AG08395 (cell line): ENCODE results near the gene DSCAM.

Experiments
- DNase-seq: peaks from one replicate; pipeline ENCODE4 v3.0.0; 2012; ENCODE audit warnings: mixed read lengths, low spot score

The DSCAM gene

GRCh38 chr21:40534886-40535285 is 312.1 kb downstream of the DSCAM start:
- no peak for DNase-seq

- DNase-seq: no peak
These were observed 315.4 kb downstream of the DSCAM start for GRCh38 chr21:40531431-40532110.

- DNase-seq: no peak
These were observed 315.9 kb downstream of the DSCAM start for GRCh38 chr21:40531016-40531415.

DNA sequence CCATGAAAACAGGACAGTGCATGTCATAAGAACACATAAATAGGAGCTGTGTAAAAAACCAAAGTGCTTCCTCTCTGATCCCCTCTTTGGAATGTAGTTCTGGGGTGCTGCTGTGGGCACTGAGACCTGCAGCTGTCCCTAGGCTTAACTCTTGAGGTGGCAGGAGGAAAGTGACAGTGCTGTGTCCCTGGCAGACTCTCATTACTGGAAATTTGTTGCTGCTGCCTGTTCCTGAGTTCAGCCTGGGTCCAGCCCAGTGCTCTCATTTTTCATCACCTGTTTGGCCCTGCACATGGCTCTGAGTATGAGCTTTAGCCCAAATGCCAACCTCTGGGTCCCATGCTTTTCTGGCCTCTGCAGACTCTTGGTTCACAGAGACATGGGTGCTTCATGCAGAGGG is 329.3 kb downstream of the DSCAM start:
- DNase-seq: no peak

DNA sequence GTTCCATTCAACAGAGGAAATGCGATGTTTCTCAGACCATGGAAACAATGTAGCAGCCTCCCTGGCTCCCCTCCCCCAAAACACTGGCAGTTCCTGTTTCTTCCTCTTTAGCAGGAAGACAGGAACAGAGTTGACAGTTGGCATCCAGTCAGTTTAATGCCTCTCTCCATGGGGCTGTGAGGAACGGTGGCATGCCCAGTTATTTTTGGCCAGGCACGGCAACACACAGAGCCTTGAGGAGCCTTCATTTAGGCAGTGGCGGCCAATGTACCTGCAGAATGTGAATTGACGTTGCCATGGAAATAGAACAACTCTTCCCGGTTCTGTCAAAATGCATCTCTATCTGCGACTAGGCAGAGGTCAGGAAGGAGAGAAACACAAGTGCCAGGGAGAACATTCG is 330.6 kb downstream of the DSCAM start:
- no peak for DNase-seq

- DNase-seq: no peak
These were observed 334.4 kb downstream of the DSCAM start for GRCh38 chr21:40512590-40512989.

GRCh38 chr21:40507978-40508377 is 339.0 kb downstream of the DSCAM start:
- peak; percentile 30 for DNase-seq

GRCh38 chr21:40505681-40506080 is 341.3 kb downstream of the DSCAM start:
- DNase-seq: no peak

DNA sequence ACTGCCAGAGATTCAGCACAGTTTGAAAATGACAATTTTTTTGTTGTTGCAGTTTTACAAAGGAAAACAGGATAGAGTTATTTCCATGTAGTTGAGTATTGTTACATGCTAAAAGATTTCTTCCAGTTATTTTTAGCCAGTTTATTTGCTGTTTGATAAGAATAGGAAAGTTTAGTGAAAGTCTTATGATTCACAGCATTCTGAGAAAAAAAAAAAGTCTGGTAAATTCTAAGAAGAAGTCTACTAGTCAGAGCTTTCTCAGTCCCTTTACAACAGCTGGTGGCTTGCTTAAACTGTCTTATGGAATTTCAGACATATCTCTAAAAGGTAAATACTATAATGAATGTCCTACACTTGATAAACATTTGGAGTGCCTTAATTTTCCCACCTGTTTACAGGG is 341.7 kb downstream of the DSCAM start:
- no peak for DNase-seq

DNA sequence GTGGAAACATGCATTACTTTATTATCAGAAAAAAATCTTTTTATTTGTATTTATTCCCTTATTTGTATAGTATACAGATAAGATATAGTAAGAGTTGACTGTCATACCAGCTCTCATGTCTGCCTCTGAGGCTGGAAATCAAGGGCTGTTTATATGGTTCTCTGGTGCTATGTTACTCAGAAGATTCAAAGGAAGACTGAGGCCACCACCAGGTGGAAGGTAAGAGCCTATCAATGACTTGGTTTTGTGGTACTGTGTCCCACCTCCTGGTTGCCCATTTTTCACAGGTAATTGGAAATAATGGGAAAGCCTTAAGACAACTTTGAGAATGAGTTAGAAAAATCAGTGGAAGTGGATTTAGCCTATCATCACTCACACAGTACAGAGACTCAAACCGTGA is 342.1 kb downstream of the DSCAM start:
- no peak for DNase-seq

DNA sequence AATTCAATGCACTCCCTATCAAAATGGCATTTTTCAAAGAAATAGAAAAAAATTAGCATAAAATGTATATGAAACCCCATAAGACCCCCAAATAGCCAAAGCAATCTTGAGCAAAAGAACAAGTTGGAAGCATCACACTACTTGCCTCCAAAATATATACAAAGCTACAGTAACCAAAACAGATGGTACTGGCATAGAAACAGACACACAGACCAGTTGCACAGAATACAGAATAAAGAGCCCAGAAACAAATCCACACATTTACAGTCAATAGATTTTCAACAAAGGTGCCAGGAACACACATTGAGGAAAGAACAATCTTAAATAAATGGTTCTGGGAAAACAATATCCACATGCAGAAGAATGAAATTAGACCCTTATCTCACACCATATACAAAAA is 350.8 kb downstream of the DSCAM start:
- DNase-seq: no peak

GRCh38 chr21:40490408-40490807 is 356.6 kb downstream of the DSCAM start:
- no peak for DNase-seq

DNA sequence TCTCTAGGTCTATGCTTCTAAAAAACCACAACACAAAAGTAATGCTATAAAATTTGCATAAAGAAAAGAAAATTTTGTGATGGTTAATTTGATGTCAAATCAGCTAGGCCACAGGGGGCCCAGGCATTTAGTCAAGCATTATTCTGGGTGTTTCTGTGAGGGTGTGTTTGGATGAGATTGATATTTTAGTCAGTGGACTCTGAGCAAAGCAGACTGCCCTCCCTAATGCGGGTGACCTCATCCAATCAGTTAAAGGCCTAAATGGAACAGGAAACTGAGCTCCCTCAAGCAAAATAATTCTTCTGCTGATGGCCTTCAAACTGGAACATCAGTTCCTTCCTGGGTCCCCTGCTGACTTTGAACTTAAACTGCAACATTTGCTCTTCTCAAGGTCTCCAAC is 358.0 kb downstream of the DSCAM start:
- DNase-seq: no peak

- DNase-seq: no peak
These were observed 365.2 kb downstream of the DSCAM start for GRCh38 chr21:40481764-40482163.

- DNase-seq: no peak
These were observed 372.4 kb downstream of the DSCAM start for GRCh38 chr21:40474513-40474912.

DNA sequence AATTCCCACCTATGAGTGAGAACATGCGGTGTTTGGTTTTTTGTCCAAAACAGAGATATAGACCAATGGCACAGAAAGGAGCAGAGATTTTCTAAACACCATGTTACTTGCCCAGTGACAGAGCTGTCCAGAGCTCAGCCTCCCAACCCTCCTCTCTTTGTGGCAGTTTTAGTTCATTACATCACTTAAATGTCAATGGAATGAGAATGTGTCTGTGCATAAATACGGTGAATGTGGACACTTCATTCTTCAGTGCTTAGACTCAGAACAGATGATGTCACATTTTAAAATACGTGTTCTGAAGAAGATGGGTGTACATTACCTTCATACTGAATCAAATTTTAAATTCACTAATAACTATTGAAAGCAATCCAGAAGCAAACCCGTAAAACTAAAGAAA is 374.9 kb downstream of the DSCAM start:
- no peak for DNase-seq

GRCh38 chr21:40471103-40471502 is 375.9 kb downstream of the DSCAM start:
- no peak for DNase-seq

- no peak for DNase-seq
These were observed 380.0 kb downstream of the DSCAM start for GRCh38 chr21:40466893-40467483.

DNA sequence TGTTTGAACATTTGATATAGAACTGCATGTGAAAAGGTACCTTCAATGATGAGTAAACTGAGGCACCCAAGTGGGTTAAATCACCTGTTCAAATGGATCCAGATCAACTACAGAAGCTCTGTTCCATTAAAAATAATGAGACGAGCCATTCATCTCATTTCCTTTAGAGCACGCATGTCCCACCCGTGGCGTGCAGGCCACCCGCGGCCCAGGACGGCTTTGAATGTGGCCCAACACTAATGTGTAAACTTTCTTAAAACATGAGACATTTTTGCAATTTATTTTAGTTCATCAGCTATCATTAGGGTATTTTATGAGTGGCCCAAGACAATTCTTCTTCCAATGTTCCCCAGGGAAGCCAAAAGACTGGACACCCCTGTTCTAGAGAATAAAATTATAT is 381.6 kb downstream of the DSCAM start:
- no peak for DNase-seq

DNA sequence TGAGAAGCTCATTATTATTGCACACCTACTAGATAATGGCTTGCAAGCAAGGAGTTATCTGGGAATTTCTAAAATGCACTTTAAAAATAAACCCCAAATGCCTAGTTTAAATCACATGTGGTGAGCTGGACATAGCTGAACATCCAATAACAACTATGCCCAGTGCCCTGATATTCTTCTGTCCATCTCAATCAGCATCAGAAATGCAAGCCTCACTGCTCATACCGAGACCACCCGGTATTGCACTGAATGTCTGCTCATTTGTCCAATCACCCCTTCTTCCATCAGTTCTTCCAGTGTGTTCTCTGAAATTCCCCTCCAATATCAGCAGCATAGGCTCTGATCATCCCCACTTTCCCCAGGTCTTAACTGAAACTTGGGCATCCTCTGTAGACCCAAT is 383.8 kb downstream of the DSCAM start:
- no peak for DNase-seq

DNA sequence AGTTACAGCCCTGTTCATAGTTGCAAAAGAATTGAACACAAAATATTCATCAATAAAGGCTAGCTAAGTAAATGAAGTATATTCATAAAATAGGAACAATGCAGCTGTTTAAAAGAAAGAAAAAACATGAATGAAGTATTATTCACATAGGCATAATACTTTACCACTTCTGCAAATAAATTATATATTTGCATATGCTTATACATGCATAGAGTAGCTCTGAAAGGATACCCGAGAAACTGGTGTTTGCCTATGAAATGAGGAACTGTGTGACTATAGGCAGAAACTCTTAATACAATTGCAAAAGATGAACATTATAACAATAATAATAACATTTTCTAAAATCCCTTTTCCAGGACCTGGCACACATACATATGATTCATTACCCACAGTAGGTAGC is 385.9 kb downstream of the DSCAM start:
- no peak for DNase-seq

- no peak for DNase-seq
These were observed 389.2 kb downstream of the DSCAM start for GRCh38 chr21:40457741-40458140.

DNA sequence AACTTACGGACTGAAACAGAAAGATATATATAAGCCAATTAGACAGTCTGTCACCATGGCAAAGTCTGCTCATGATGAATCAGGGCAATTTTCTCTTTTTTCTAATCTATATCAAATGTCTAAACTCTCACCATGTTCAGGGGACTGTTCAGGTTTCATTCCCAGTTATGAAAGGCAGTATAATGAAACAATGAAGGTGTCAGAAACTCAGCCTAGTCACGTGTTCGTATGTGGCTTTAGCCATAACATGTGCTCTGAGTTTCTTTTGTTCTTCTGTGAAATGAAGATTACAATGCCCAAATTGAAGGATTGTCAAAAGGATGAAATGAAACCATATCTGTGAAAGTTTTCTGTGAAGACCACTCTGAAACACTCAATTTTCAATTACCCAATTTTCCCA is 392.9 kb downstream of the DSCAM start:
- no peak for DNase-seq

DNA sequence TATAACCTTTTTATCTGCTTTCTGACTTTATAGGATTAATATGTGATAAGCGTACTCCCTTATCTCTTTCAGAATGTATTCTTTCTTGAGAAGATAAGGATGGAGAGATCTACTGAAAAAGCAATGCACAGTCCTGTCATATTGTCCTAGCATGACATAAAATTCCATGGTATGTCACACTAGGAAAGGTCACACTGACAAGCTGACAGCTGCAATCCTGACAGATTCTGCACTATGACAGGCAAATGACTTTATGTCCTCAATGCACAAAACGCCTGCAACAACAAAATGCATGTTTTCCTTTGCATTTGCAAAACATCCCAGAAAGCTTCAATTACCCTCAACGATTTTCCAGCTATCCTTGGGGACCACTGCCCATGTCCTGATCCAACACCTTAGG is 393.8 kb downstream of the DSCAM start:
- DNase-seq: no peak
